Measurements from ENCODE around the gene RAI1.

RAI1 gene

GRCh38 chr17:17847726-17848125, 166.5 kb downstream of the RAI1 start:
- in situ Hi-C loops (cut with HindIII; ENCODE audit: low pct_ligation_motif_present, low sequenced_read_pairs): no loop called here
- Histone ChIP-seq H3K4me3 (ENCODE audit: low read depth, low read length) (no peak overlapping the region), H3K27me3 (replicated peaks) (no peaks in the 10 kb centered on the region), H3K36me3 (replicated peaks) (no peaks in the 10 kb centered on the region), H3K27ac (no peak overlapping the region)
- DNase-seq: no peak
- TF ChIP-seq, protein P1, sequence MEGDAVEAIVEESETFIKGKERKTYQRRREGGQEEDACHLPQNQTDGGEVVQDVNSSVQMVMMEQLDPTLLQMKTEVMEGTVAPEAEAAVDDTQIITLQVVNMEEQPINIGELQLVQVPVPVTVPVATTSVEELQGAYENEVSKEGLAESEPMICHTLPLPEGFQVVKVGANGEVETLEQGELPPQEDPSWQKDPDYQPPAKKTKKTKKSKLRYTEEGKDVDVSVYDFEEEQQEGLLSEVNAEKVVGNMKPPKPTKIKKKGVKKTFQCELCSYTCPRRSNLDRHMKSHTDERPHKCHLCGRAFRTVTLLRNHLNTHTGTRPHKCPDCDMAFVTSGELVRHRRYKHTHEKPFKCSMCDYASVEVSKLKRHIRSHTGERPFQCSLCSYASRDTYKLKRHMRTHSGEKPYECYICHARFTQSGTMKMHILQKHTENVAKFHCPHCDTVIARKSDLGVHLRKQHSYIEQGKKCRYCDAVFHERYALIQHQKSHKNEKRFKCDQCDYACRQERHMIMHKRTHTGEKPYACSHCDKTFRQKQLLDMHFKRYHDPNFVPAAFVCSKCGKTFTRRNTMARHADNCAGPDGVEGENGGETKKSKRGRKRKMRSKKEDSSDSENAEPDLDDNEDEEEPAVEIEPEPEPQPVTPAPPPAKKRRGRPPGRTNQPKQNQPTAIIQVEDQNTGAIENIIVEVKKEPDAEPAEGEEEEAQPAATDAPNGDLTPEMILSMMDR (IDR thresholded peaks at IDR 0.05; ENCODE audit: low read depth, low read length, missing control alignments): no peak

DNA sequence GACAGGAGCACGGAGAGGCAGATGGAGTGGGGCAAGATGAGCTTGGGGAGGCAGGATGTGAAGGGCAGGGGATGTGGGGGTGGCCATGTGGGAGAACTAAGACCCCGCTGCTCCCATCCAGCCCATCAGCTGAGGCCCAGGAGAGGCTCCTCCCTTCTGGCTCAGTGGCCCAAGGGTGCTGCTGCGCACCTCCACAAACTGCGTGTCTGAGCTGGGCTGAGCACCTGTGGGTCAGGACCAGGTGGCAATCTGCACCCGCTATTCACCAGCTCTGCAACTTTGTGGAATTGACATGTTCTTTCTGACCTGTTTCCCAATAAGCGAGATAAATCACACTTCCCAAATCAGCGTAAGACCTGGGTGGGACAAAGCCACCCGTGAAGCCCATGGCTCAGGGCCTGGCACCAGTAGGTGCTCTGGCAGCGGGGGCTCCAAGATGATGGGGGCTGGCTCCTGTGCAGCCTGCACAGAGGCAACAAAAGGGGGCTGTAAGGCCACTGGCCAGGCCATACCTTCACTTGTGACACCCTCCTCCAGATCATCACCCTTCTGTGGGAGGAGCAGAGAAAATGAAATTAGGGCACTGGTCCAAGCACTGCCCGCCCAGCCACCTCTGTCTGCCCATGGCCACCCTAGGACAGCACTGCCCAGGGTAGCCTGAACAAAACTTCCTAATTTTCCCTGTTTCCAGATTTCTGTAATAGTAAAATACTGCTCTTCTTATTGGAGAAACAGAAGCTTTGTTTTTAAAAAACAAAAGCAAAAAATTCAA, 167.2 kb downstream of the RAI1 start:
- in situ Hi-C loops (cut with HindIII; ENCODE audit: low pct_ligation_motif_present, low sequenced_read_pairs): no loop called here
- TF ChIP-seq, protein P1 (IDR thresholded peaks at IDR 0.05; ENCODE audit: low read depth, low read length, missing control alignments): no peak
- no peaks in the 10 kb centered on the region for H3K27me3 ChIP-seq (replicated peaks)
- H3K4me3 ChIP-seq (ENCODE audit: low read depth, low read length): no peak overlapping the region
- no peak overlapping the region for H3K27ac ChIP-seq
- H3K36me3 ChIP-seq (replicated peaks): no peaks in the 10 kb centered on the region
- DNase-seq: no peak

- peak overlapping the region; percentile 62 for H3K27ac ChIP-seq
- H3K36me3 ChIP-seq (replicated peaks): no peaks in the 10 kb centered on the region
- in situ Hi-C loops (cut with HindIII; ENCODE audit: low pct_ligation_motif_present, low sequenced_read_pairs): no loop called here
- DNase-seq: peak; percentile 43
- TF ChIP-seq, protein P1 (IDR thresholded peaks at IDR 0.05; ENCODE audit: low read depth, low read length, missing control alignments): no peak
- H3K4me3 ChIP-seq (ENCODE audit: low read depth, low read length): no peak overlapping the region
- H3K27me3 ChIP-seq (replicated peaks): no peaks in the 10 kb centered on the region
These were observed 168.0 kb downstream of the RAI1 start for GRCh38 chr17:17849147-17849820.

GRCh38 chr17:17849845-17850373, 168.7 kb downstream of the RAI1 start:
- no peak overlapping the region for H3K4me3 ChIP-seq (ENCODE audit: low read depth, low read length)
- H3K27ac ChIP-seq: peak overlapping the region; percentile 62
- TF ChIP-seq, protein P1 (IDR thresholded peaks at IDR 0.05; ENCODE audit: low read depth, low read length, missing control alignments): peak; percentile 66
- no peaks in the 10 kb centered on the region for H3K36me3 ChIP-seq (replicated peaks)
- H3K27me3 ChIP-seq (replicated peaks): no peaks in the 10 kb centered on the region
- in situ Hi-C loops (cut with HindIII; ENCODE audit: low pct_ligation_motif_present, low sequenced_read_pairs): no loop called here
- DNase-seq: peak; percentile 76

GRCh38 chr17:17851103-17852002, 170.1 kb downstream of the RAI1 start:
- TF ChIP-seq, protein P1 (IDR thresholded peaks at IDR 0.05; ENCODE audit: low read depth, low read length, missing control alignments): no peak
- in situ Hi-C loops (cut with HindIII; ENCODE audit: low pct_ligation_motif_present, low sequenced_read_pairs): no loop called here
- Histone ChIP-seq H3K36me3 (replicated peaks) (no peaks in the 10 kb centered on the region), H3K27me3 (replicated peaks) (no peaks in the 10 kb centered on the region), H3K27ac (no peak overlapping the region), H3K4me3 (ENCODE audit: low read depth, low read length) (no peak overlapping the region)
- no peak for DNase-seq
